ENCODE data around the gene CKS2.
A peak's percentile ranks its signal among the peaks of the same experiment; 100 is the strongest.

The CKS2 gene

GRCh38 chr9:89319015-89319905 lies 8.3 kb downstream of the CKS2 start:
- H3K4me1 ChIP-seq (ENCODE audit: insufficient read depth, low read length): peaks cover 67% of the 10 kb centered on the region
- no peak for ATAC-seq (ENCODE audit: insufficient read depth, low read depth)
- DNase-seq: no peak

GRCh38 chr9:89323390-89323789 lies 12.4 kb downstream of the CKS2 start:
- Histone ChIP-seq H3K4me1 (ENCODE audit: insufficient read depth, low read length) (peaks cover 31% of the 10 kb centered on the region), H3K4me3 (ENCODE audit: low read depth in 1 of 2, low read length in 2 of 2) (no peak overlapping the region), H3K79me2 (ENCODE audit: insufficient read depth, low read length) (peaks cover 78% of the 10 kb centered on the region), H2AFZ (ENCODE audit: low read depth, low read length) (no peak overlapping the region), H3K9ac (ENCODE audit: low read depth, low read length) (no peak overlapping the region), H3K27me3 (ENCODE audit: insufficient read depth, low read length, poor library complexity) (no peaks in the 10 kb centered on the region), H3K27ac (ENCODE audit: low read length) (no peak overlapping the region), H3K4me2 (ENCODE audit: insufficient read depth, low read length) (no peak overlapping the region), H4K20me1 (ENCODE audit: insufficient read depth, low read length) (peaks cover 16% of the 10 kb centered on the region), H3K36me3 (ENCODE audit: insufficient read depth, low read length) (peaks cover 58% of the 10 kb centered on the region), H3K9me3 (ENCODE audit: insufficient read depth, low read length, severe bottlenecking) (no peaks in the 10 kb centered on the region)
- DNase-seq: no peak
- ATAC-seq (ENCODE audit: insufficient read depth, low read depth): no peak
- TF ChIP-seq CTCF (IDR thresholded peaks at IDR 0.05; ENCODE audit: borderline replicate concordance, extremely low read depth, low read length, poor library complexity, severe bottlenecking) (no peak), EZH2 (IDR thresholded peaks at IDR 0.05; ENCODE audit: borderline replicate concordance, low read depth, low read length, severe bottlenecking) (no peak)

More at GRCh38 chr9:89319015-89319905, 8.3 kb downstream of the CKS2 start:
- H3K4me2 ChIP-seq (ENCODE audit: insufficient read depth, low read length): peak overlapping the region; percentile 70
- peak overlapping the region; percentile 75 to 77 for H3K4me3 ChIP-seq (ENCODE audit: low read depth in 1 of 2, low read length in 2 of 2)
- H2AFZ ChIP-seq (ENCODE audit: low read depth, low read length): peak overlapping the region; percentile 73
- H4K20me1 ChIP-seq (ENCODE audit: insufficient read depth, low read length): peaks cover 21% of the 10 kb centered on the region
- H3K27me3 ChIP-seq (ENCODE audit: insufficient read depth, low read length, poor library complexity): no peaks in the 10 kb centered on the region
- peak overlapping the region; percentile 90 for H3K9ac ChIP-seq (ENCODE audit: low read depth, low read length)
- H3K36me3 ChIP-seq (ENCODE audit: insufficient read depth, low read length): peaks cover 71% of the 10 kb centered on the region
- TF ChIP-seq CTCF (IDR thresholded peaks at IDR 0.05; ENCODE audit: borderline replicate concordance, extremely low read depth, low read length, poor library complexity, severe bottlenecking) (no peak), EZH2 (IDR thresholded peaks at IDR 0.05; ENCODE audit: borderline replicate concordance, low read depth, low read length, severe bottlenecking) (no peak)
- peak overlapping the region; percentile 93 for H3K27ac ChIP-seq (ENCODE audit: low read length)
- peaks cover 94% of the 10 kb centered on the region for H3K79me2 ChIP-seq (ENCODE audit: insufficient read depth, low read length)
- H3K9me3 ChIP-seq (ENCODE audit: insufficient read depth, low read length, severe bottlenecking): no peaks in the 10 kb centered on the region

GRCh38 chr9:89325733-89326132 lies 14.7 kb downstream of the CKS2 start:
- peaks cover 64% of the 10 kb centered on the region for H3K79me2 ChIP-seq (ENCODE audit: insufficient read depth, low read length)
- H3K27ac ChIP-seq (ENCODE audit: low read length): no peak overlapping the region
- H3K9ac ChIP-seq (ENCODE audit: low read depth, low read length): no peak overlapping the region
- no peak overlapping the region for H3K4me2 ChIP-seq (ENCODE audit: insufficient read depth, low read length)
- ATAC-seq (ENCODE audit: insufficient read depth, low read depth): no peak
- no peak overlapping the region for H3K4me3 ChIP-seq (ENCODE audit: low read depth in 1 of 2, low read length in 2 of 2)
- H4K20me1 ChIP-seq (ENCODE audit: insufficient read depth, low read length): peaks cover 16% of the 10 kb centered on the region
- H3K27me3 ChIP-seq (ENCODE audit: insufficient read depth, low read length, poor library complexity): no peaks in the 10 kb centered on the region
- H2AFZ ChIP-seq (ENCODE audit: low read depth, low read length): no peak overlapping the region
- DNase-seq: no peak
- H3K36me3 ChIP-seq (ENCODE audit: insufficient read depth, low read length): peaks cover 70% of the 10 kb centered on the region
- no peaks in the 10 kb centered on the region for H3K9me3 ChIP-seq (ENCODE audit: insufficient read depth, low read length, severe bottlenecking)
- H3K4me1 ChIP-seq (ENCODE audit: insufficient read depth, low read length): peaks cover 13% of the 10 kb centered on the region; the same call in 1 of the 2 replicates
- no peak for TF ChIP-seq EZH2 (IDR thresholded peaks at IDR 0.05; ENCODE audit: borderline replicate concordance, low read depth, low read length, severe bottlenecking)
- TF ChIP-seq CTCF (IDR thresholded peaks at IDR 0.05; ENCODE audit: borderline replicate concordance, extremely low read depth, low read length, poor library complexity, severe bottlenecking): no peak
